ENCODE data around the gene CD8B2.
"Not testable (repeated sequence)": the region's sequence is repeated elsewhere in the genome, so short reads cannot be mapped to it uniquely, and the experiment has no call there.

CD8B2 gene

DNA sequence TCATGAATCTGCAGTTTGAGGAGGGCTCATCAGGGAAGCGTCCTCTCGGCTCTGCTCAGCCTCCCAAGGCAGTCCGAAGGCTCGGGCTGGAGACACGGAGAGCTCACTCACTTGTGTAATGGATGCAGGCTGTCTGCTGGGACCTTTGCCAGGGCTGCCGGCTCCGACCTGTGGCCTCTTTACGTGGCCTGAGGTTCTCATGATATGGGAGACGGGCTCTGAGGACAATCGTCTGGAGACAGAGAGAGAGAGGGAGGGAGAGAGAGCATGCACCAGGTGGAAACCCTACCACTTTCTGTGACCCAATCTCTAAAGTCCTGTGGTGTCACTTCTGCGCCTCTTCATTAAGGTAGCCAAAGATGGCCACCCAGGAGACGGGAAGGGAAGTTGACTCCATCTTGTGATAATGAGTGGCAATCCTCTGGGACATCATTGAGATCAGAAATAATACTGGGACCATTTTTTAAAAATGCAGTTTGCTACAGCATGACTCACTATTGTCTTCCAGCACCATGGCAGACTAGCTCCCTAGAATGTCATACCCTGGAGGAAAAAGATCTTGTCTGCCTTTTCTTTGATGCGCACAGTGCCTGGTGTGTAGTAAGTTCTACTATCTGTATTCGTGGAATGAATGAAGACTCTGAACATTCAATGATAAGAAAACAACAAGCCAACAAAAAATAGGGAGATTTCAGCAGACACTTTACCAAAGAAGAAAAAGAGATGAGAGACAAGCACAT, 60.2 kb downstream of the CD8B2 start:
- Histone ChIP-seq H3K9ac (ENCODE audit: insufficient read length) (no peak overlapping the region), H3K27ac (peak overlapping the region; percentile 55; the same call in 1 of the 2 replicates), H3K36me3 (ENCODE audit: insufficient read depth, low read length) (no peaks in the 10 kb centered on the region), H3K4me3 (0 out of 2 replicates have a peak overlapping the region, but pooled peaks have one; percentile 24), H3K9me3 (ENCODE audit: low read depth, low read length) (no peaks in the 10 kb centered on the region)
- DNase-seq (ENCODE audit: low read depth, low spot score): no peak
- TF ChIP-seq FOXP2 (optimal IDR thresholded peaks at IDR 0.05; ENCODE audit: control extremely low read depth, extremely low read length, insufficient read depth): no peak
- TF ChIP-seq POLR2AphosphoS5 (IDR thresholded peaks at IDR 0.05; ENCODE audit: borderline replicate concordance, low read depth, low read length): no peak
- TF ChIP-seq EZH2 (IDR thresholded peaks at IDR 0.05): no peak

DNA sequence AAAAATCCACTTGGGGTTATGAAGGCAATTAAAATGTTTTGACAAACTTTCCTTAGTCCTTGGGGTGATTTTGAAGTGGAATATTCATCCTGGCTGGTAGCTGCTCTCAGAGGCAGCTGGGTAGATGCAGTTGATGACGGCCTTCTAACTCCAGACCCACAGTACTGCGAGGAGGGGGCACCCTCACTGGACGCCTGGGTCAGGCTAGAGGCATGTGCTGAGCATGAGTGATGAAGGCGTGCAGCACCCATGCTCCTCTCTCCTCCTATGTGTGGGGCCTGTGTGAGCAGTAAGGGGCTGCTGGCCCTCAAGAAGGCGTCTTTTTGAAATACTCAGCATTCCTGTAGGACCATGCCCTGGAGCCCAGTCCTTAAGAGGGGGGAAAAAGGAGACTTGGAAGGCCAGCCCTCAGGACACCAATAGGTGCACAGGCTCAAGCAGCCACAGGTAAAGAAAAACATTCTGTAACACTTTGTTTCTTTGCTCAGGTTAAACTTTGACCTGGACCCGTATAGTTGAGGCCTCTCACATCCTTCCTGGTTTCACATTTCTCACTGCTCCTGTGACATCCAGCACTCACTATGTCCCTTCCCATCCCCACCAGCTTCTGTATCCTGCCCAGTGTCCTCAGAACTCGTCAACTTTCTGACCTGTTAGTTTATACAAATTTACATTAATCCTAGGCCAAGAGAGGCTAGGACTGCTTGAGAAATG, 64.4 kb downstream of the CD8B2 start:
- no peak for TF ChIP-seq EZH2 (IDR thresholded peaks at IDR 0.05)
- TF ChIP-seq POLR2AphosphoS5 (IDR thresholded peaks at IDR 0.05; ENCODE audit: borderline replicate concordance, low read depth, low read length): no peak
- TF ChIP-seq FOXP2 (optimal IDR thresholded peaks at IDR 0.05; ENCODE audit: control extremely low read depth, extremely low read length, insufficient read depth): no peak
- no peaks in the 10 kb centered on the region for H3K36me3 ChIP-seq (ENCODE audit: insufficient read depth, low read length)
- no peak overlapping the region for H3K4me3 ChIP-seq
- H3K9me3 ChIP-seq (ENCODE audit: low read depth, low read length): no peaks in the 10 kb centered on the region
- DNase-seq (ENCODE audit: low read depth, low spot score): no peak
- no peak overlapping the region for H3K9ac ChIP-seq (ENCODE audit: insufficient read length)
- H3K27ac ChIP-seq: no peak overlapping the region

- TF ChIP-seq EZH2 (IDR thresholded peaks at IDR 0.05) (no peak), FOXP2 (optimal IDR thresholded peaks at IDR 0.05; ENCODE audit: control extremely low read depth, extremely low read length, insufficient read depth) (no peak), POLR2AphosphoS5 (IDR thresholded peaks at IDR 0.05; ENCODE audit: borderline replicate concordance, low read depth, low read length) (no peak)
- Histone ChIP-seq H3K9me3 (ENCODE audit: low read depth, low read length) (no peaks in the 10 kb centered on the region), H3K9ac (ENCODE audit: insufficient read length) (no peak overlapping the region), H3K36me3 (ENCODE audit: insufficient read depth, low read length) (no peaks in the 10 kb centered on the region), H3K4me3 (no peak overlapping the region), H3K27ac (no peak overlapping the region)
- DNase-seq (ENCODE audit: low read depth, low spot score): no peak
These were observed 65.8 kb downstream of the CD8B2 start for GRCh38 chr2:106552921-106553320.

DNA sequence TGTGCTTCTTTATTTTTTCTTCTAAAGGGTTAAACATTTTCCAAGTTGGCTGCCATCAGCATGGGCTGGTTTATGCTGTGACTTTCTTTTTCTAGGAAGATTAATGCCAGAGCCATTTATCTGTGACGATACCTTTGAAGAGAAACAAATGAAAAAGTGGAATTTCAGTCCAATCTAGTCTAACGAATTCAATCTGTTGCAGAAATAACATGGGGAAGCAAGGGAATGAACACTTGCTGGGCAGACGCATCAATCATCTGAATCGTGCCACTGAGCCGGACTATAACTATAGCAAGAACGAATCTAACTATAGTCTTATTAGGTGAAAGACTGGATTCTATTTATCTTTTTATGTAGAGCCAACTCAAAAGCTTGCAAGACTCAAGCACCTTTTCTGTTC, 66.2 kb downstream of the CD8B2 start:
- DNase-seq (ENCODE audit: low read depth, low spot score): no peak
- Histone ChIP-seq H3K9me3 (ENCODE audit: low read depth, low read length) (no peaks in the 10 kb centered on the region), H3K4me3 (no peak overlapping the region), H3K36me3 (ENCODE audit: insufficient read depth, low read length) (no peaks in the 10 kb centered on the region), H3K9ac (ENCODE audit: insufficient read length) (no peak overlapping the region), H3K27ac (no peak overlapping the region)
- TF ChIP-seq POLR2AphosphoS5 (IDR thresholded peaks at IDR 0.05; ENCODE audit: borderline replicate concordance, low read depth, low read length): no peak
- TF ChIP-seq EZH2 (IDR thresholded peaks at IDR 0.05): no peak
- TF ChIP-seq FOXP2 (optimal IDR thresholded peaks at IDR 0.05; ENCODE audit: control extremely low read depth, extremely low read length, insufficient read depth): no peak

DNA sequence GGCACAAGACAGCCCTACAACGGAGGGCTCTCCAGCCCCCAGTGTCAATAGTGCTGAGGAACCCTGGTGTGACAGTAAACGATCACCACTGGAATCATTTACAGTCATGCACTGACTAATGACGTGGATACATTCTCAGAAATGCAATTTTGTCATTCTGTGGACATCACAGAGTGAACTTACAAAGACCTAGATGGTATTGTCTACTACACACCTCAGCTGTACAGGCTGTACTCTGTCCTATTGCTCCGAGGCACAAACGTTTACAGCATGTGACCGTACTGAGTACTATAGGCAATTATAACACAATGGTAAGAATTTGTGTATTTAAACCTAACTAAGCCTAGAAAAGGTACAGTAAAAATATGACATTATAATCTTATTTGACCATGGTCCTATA, 67.2 kb downstream of the CD8B2 start:
- H3K36me3 ChIP-seq (ENCODE audit: insufficient read depth, low read length): no peaks in the 10 kb centered on the region
- TF ChIP-seq EZH2 (IDR thresholded peaks at IDR 0.05) (no peak), POLR2AphosphoS5 (IDR thresholded peaks at IDR 0.05; ENCODE audit: borderline replicate concordance, low read depth, low read length) (no peak), FOXP2 (optimal IDR thresholded peaks at IDR 0.05; ENCODE audit: control extremely low read depth, extremely low read length, insufficient read depth) (no peak)
- no peak overlapping the region for H3K4me3 ChIP-seq
- no peak overlapping the region for H3K27ac ChIP-seq
- DNase-seq (ENCODE audit: low read depth, low spot score): no peak
- no peak overlapping the region for H3K9ac ChIP-seq (ENCODE audit: insufficient read length)
- H3K9me3 ChIP-seq (ENCODE audit: low read depth, low read length): no peaks in the 10 kb centered on the region

DNA sequence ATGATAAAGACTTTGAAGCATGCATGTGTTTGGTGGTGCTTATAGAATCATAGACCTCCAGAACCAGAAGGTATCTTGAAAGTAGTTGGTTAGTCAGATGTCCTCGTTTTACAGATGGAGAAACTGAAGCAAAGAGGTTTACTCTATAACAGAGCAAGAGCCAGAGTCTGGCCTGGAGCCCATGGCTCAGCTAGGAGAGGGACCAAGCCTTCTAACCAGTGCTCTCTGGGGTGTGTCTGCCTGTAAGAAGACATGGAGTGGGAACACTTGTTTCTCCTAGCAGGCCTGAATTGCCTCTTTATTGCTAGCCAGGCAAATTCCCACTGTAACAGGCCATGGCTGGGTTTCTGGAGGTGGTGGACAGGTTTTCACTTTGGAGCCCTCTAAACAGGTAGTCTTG, 67.9 kb downstream of the CD8B2 start:
- no peak for DNase-seq (ENCODE audit: low read depth, low spot score)
- H3K9ac ChIP-seq (ENCODE audit: insufficient read length): no peak overlapping the region
- H3K27ac ChIP-seq: no peak overlapping the region
- no peak for TF ChIP-seq FOXP2 (optimal IDR thresholded peaks at IDR 0.05; ENCODE audit: control extremely low read depth, extremely low read length, insufficient read depth)
- H3K36me3 ChIP-seq (ENCODE audit: insufficient read depth, low read length): no peaks in the 10 kb centered on the region
- no peak overlapping the region for H3K4me3 ChIP-seq
- H3K9me3 ChIP-seq (ENCODE audit: low read depth, low read length): no peaks in the 10 kb centered on the region

- H3K9ac ChIP-seq (ENCODE audit: insufficient read length); H3K27ac ChIP-seq; DNase-seq (ENCODE audit: low read depth, low spot score); H3K4me3 ChIP-seq; H3K36me3 ChIP-seq (ENCODE audit: insufficient read depth, low read length); H3K9me3 ChIP-seq (ENCODE audit: low read depth, low read length): not testable (repeated sequence)
These were observed 72.6 kb downstream of the CD8B2 start for GRCh38 chr2:106559786-106560185.

DNA sequence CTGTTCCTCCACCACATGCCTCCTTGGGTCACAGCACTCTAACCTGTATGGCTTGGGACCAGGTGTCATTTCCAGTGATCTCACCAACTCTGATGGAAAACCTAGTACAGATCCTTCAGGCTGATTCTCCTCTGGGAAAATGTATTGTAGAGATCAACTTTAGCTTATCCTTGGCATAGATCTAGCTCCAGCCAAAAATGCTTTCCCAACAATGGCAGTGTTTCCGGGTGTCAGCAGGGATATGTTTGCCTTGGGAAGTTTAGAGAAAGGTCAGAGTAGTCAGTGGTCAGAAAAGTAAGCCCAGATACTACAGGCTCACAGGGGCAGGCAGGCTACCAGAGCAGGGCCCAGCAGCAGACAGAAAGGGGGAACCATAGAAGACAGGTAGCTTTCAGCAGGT, 73.6 kb downstream of the CD8B2 start:
- DNase-seq (ENCODE audit: low read depth, low spot score): no peak
- Histone ChIP-seq H3K36me3 (ENCODE audit: insufficient read depth, low read length) (no peaks in the 10 kb centered on the region), H3K27ac (no peak overlapping the region), H3K9ac (ENCODE audit: insufficient read length) (no peak overlapping the region), H3K9me3 (ENCODE audit: low read depth, low read length) (no peaks in the 10 kb centered on the region), H3K4me3 (no peak overlapping the region)
- TF ChIP-seq POLR2AphosphoS5 (IDR thresholded peaks at IDR 0.05; ENCODE audit: borderline replicate concordance, low read depth, low read length) (no peak), EZH2 (IDR thresholded peaks at IDR 0.05) (no peak), FOXP2 (optimal IDR thresholded peaks at IDR 0.05; ENCODE audit: control extremely low read depth, extremely low read length, insufficient read depth) (no peak)

DNA sequence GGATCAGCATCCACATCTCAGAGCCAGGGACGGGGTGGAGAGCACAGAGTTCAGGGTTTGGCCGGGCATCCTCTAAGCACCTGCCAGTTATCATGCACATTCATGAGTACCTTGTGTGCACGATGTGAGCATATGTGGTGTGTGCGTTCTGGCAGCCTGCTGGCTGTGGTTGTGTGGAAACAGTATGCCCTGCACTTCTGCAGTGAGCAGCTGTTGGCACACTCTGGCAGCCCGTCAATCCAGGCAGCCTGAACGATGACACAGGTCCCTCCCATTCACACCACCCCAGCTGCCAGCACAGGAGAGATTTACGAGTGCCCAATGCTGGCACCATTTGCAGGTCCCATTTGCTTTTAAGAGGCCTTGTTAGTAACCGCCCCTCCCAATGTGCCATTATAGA, 74.2 kb downstream of the CD8B2 start:
- no peak overlapping the region for H3K4me3 ChIP-seq
- no peaks in the 10 kb centered on the region for H3K36me3 ChIP-seq (ENCODE audit: insufficient read depth, low read length)
- H3K27ac ChIP-seq: no peak overlapping the region
- H3K9ac ChIP-seq (ENCODE audit: insufficient read length): no peak overlapping the region
- no peak for DNase-seq (ENCODE audit: low read depth, low spot score)
- TF ChIP-seq FOXP2 (optimal IDR thresholded peaks at IDR 0.05; ENCODE audit: control extremely low read depth, extremely low read length, insufficient read depth) (no peak), EZH2 (IDR thresholded peaks at IDR 0.05) (no peak), POLR2AphosphoS5 (IDR thresholded peaks at IDR 0.05; ENCODE audit: borderline replicate concordance, low read depth, low read length) (no peak)
- H3K9me3 ChIP-seq (ENCODE audit: low read depth, low read length): no peaks in the 10 kb centered on the region

Data from SK-N-MC (cell line).